ENCODE data around the gene STON2.
"Not testable (repeated sequence)": the region's sequence is repeated elsewhere in the genome, so short reads cannot be mapped to it uniquely, and the experiment has no call there.

The STON2 gene

GRCh38 chr14:81260732-81261131 lies 139.4 kb downstream of the STON2 start:
- no peak for TF ChIP-seq CTCF (IDR thresholded peaks at IDR 0.05; ENCODE audit: insufficient read depth, missing control alignments)
- FAIRE-seq (no peak), DNase-seq (ENCODE audit: insufficient read length, low spot score) (no peak)

- no peak for DNase-seq (ENCODE audit: insufficient read length, low spot score)
- TF ChIP-seq CTCF (IDR thresholded peaks at IDR 0.05; ENCODE audit: insufficient read depth, missing control alignments), result no peak
- FAIRE-seq, result no peak
These were observed 143.7 kb downstream of the STON2 start for GRCh38 chr14:81256289-81256960.

- no peak for FAIRE-seq
- DNase-seq (ENCODE audit: insufficient read length, low spot score), result no peak
- TF ChIP-seq CTCF (IDR thresholded peaks at IDR 0.05; ENCODE audit: insufficient read depth, missing control alignments), result no peak
These were observed 147.8 kb downstream of the STON2 start for GRCh38 chr14:81252278-81252677.

GRCh38 chr14:81247271-81247766 lies 152.8 kb downstream of the STON2 start:
- no peak for DNase-seq (ENCODE audit: insufficient read length, low spot score)
- TF ChIP-seq CTCF (IDR thresholded peaks at IDR 0.05; ENCODE audit: insufficient read depth, missing control alignments), result no peak
- no peak for FAIRE-seq

- FAIRE-seq (no peak), DNase-seq (ENCODE audit: insufficient read length, low spot score) (no peak)
- TF ChIP-seq CTCF (IDR thresholded peaks at IDR 0.05; ENCODE audit: insufficient read depth, missing control alignments), result no peak
These were observed 153.5 kb downstream of the STON2 start for GRCh38 chr14:81246461-81247270.

GRCh38 chr14:81245771-81246170 lies 154.4 kb downstream of the STON2 start:
- no peak for TF ChIP-seq CTCF (IDR thresholded peaks at IDR 0.05; ENCODE audit: insufficient read depth, missing control alignments)
- DNase-seq (ENCODE audit: insufficient read length, low spot score) (no peak), FAIRE-seq (no peak)

GRCh38 chr14:81244431-81244830 lies 155.7 kb downstream of the STON2 start:
- not testable (repeated sequence) for FAIRE-seq; DNase-seq (ENCODE audit: insufficient read length, low spot score)

Data from D721Med (cell line).